Measurements from ENCODE around the gene TMEM219.

TMEM219 gene

DNA sequence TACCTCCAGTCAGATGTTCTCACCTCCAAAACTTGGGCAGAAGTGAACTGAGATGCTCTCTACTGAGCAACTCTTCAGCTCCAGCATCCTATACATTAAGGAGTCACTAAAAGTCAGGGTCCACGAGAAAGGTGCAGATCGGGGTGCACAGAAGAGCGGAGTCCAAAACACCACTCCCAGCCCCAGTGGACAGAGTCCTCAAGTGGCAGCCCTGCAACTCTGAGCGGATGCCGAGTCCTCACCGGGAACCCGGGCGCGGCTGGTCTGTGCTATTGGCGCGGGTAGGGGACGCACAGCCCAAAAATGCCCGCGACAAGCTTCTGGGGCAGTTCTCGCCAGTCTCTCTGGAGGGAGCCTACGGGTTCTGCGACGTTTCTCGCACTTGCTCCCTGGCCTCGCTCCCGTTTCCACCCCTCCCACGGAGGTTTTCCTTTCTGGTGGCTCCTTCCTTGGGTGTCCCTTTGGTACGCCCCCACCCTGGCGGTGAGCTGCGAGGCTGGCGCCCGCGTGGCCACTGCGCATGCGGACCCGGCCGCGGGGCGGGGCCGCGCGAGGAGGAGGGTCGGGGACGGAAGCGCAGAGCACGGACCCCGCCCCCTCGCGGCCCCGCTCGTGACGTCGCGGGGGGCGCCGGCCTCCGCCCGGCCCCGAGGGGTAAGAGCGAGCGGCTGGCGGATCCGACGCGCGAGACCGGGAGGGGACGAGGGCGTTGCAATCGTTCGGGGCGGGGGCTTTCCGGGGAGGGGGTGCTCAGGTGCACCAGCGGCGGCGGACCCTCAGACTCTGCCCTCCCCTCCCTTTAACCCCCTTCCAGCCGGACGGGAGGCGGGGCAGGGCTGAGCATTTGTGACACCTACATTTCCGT is at the start of gene TMEM219:
TMEM219 (plus strand) TSS at position 601 of the 865 bp plus-strand sequence. CDS start 1,065 bp downstream, outside the sequence.
- Histone ChIP-seq H3K27ac (ENCODE audit: low read depth, low read length) (peak within 1 kb of the TSS; percentile 61), H3K36me3 (ENCODE audit: low read length) (no peaks in the 10 kb centered on the region), H4K20me1 (ENCODE audit: low read depth, low read length) (no peaks in the 10 kb centered on the region), H3K27me3 (ENCODE audit: low read length) (no peaks in the 10 kb centered on the region), H3K4me3 (ENCODE audit: insufficient read depth, low read length, poor library complexity, severe bottlenecking) (peak within 1 kb of the TSS; percentile 70), H3K9ac (ENCODE audit: low read length) (peak within 1 kb of the TSS; percentile 72), H2AFZ (ENCODE audit: low read depth, low read length, severe bottlenecking) (peak within 1 kb of the TSS; percentile 89), H3K9me2 (replicated peaks; ENCODE audit: insufficient read depth, low read length) (no peaks in the 10 kb centered on the region), H3K9me3 (ENCODE audit: insufficient read depth, low read length) (no peaks in the 10 kb centered on the region), H3K4me2 (ENCODE audit: low read depth, low read length, poor library complexity, severe bottlenecking) (peak within 1 kb of the TSS; percentile 79), H3K79me2 (ENCODE audit: insufficient read depth, low read length) (no peaks in the 10 kb centered on the region), H3F3A (ENCODE audit: insufficient read depth) (no peaks in the 10 kb centered on the region)
- no peak for TF ChIP-seq EZH2phosphoT487 (conservative IDR thresholded peaks at IDR 0.05; ENCODE audit: low read length)
- TF ChIP-seq, protein P1, sequence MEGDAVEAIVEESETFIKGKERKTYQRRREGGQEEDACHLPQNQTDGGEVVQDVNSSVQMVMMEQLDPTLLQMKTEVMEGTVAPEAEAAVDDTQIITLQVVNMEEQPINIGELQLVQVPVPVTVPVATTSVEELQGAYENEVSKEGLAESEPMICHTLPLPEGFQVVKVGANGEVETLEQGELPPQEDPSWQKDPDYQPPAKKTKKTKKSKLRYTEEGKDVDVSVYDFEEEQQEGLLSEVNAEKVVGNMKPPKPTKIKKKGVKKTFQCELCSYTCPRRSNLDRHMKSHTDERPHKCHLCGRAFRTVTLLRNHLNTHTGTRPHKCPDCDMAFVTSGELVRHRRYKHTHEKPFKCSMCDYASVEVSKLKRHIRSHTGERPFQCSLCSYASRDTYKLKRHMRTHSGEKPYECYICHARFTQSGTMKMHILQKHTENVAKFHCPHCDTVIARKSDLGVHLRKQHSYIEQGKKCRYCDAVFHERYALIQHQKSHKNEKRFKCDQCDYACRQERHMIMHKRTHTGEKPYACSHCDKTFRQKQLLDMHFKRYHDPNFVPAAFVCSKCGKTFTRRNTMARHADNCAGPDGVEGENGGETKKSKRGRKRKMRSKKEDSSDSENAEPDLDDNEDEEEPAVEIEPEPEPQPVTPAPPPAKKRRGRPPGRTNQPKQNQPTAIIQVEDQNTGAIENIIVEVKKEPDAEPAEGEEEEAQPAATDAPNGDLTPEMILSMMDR (IDR thresholded peaks at IDR 0.05; ENCODE audit: insufficient read depth, low read length, poor library complexity, severe bottlenecking): no peak

GRCh38 chr16:29912087-29912486 is 49.8 kb upstream of the TMEM219 start:
- no peaks in the 10 kb centered on the region for H3K27me3 ChIP-seq (ENCODE audit: low read length)
- no peak overlapping the region for H3K4me2 ChIP-seq (ENCODE audit: low read depth, low read length, poor library complexity, severe bottlenecking)
- H3F3A ChIP-seq (ENCODE audit: insufficient read depth): no peaks in the 10 kb centered on the region
- H3K79me2 ChIP-seq (ENCODE audit: insufficient read depth, low read length): no peaks in the 10 kb centered on the region
- no peak overlapping the region for H3K4me3 ChIP-seq (ENCODE audit: insufficient read depth, low read length, poor library complexity, severe bottlenecking)
- H3K36me3 ChIP-seq (ENCODE audit: low read length): no peaks in the 10 kb centered on the region
- no peak overlapping the region for H3K9ac ChIP-seq (ENCODE audit: low read length)
- no peak overlapping the region for H2AFZ ChIP-seq (ENCODE audit: low read depth, low read length, severe bottlenecking)
- TF ChIP-seq, protein P1 (IDR thresholded peaks at IDR 0.05; ENCODE audit: insufficient read depth, low read length, poor library complexity, severe bottlenecking): no peak
- TF ChIP-seq EZH2phosphoT487 (conservative IDR thresholded peaks at IDR 0.05; ENCODE audit: low read length): no peak
- H3K9me3 ChIP-seq (ENCODE audit: insufficient read depth, low read length): no peaks in the 10 kb centered on the region
- no peaks in the 10 kb centered on the region for H4K20me1 ChIP-seq (ENCODE audit: low read depth, low read length)
- no peaks in the 10 kb centered on the region for H3K9me2 ChIP-seq (replicated peaks; ENCODE audit: insufficient read depth, low read length)
- no peak overlapping the region for H3K27ac ChIP-seq (ENCODE audit: low read depth, low read length)

- Histone ChIP-seq H3K9ac (ENCODE audit: low read length) (no peak overlapping the region), H3K4me2 (ENCODE audit: low read depth, low read length, poor library complexity, severe bottlenecking) (no peak overlapping the region), H3K9me2 (replicated peaks; ENCODE audit: insufficient read depth, low read length) (no peaks in the 10 kb centered on the region), H4K20me1 (ENCODE audit: low read depth, low read length) (no peaks in the 10 kb centered on the region), H3F3A (ENCODE audit: insufficient read depth) (no peaks in the 10 kb centered on the region), H3K4me3 (ENCODE audit: insufficient read depth, low read length, poor library complexity, severe bottlenecking) (no peak overlapping the region), H2AFZ (ENCODE audit: low read depth, low read length, severe bottlenecking) (no peak overlapping the region), H3K36me3 (ENCODE audit: low read length) (no peaks in the 10 kb centered on the region), H3K27me3 (ENCODE audit: low read length) (no peaks in the 10 kb centered on the region), H3K27ac (ENCODE audit: low read depth, low read length) (no peak overlapping the region), H3K9me3 (ENCODE audit: insufficient read depth, low read length) (no peaks in the 10 kb centered on the region), H3K79me2 (ENCODE audit: insufficient read depth, low read length) (no peaks in the 10 kb centered on the region)
- TF ChIP-seq, protein P1 (IDR thresholded peaks at IDR 0.05; ENCODE audit: insufficient read depth, low read length, poor library complexity, severe bottlenecking): no peak
- TF ChIP-seq EZH2phosphoT487 (conservative IDR thresholded peaks at IDR 0.05; ENCODE audit: low read length): no peak
Observed at GRCh38 chr16:29913514-29913913, 48.4 kb upstream of the TMEM219 start.
